K562 (cell line): Measurements from ENCODE around the gene MRPL9. TPM values are rescaled to one million over a fixed set of nuclear protein-coding genes. Genes with fewer than 3 reads are reported as not detected.

Experiments
- CEBPZ ChIP-seq: fragments of 150-350 bp; IDR thresholded peaks from 2 replicates; pipeline ENCODE4 v1.6.1; 2014; ENCODE audit warnings: low read depth, mild to moderate bottlenecking, low read length, borderline replicate concordance
- E2F6 ChIP-seq, 2 experiments: IDR thresholded peaks; 2 replicates each; pipeline ENCODE4 v1.6.1; 2011; ENCODE audit warnings: borderline replicate concordance in 1 of 2, control low read depth in 1 of 2, low read depth in 1 of 2, low read length in 1 of 2, mild to moderate bottlenecking in 1 of 2, mixed read lengths in 1 of 2, moderate library complexity in 1 of 2; ENCODE audit not compliant: insufficient read depth in 1 of 2, insufficient read length in 1 of 2, poor library complexity in 1 of 2, severe bottlenecking in 1 of 2; ENCODE audit errors: extremely low read depth in 1 of 2
- ELK1 ChIP-seq: sonication (generic); formaldehyde crosslinking; IDR thresholded peaks from 2 replicates; pipeline ENCODE4 v1.8.1; 2022; ENCODE audit warnings: missing genetic modification reagents
- ETV5 ChIP-seq: sonication (generic); formaldehyde crosslinking; IDR thresholded peaks from 2 replicates; pipeline ENCODE4 v1.4.0; 2020; ENCODE audit warnings: low read depth, mild to moderate bottlenecking, missing genetic modification reagents
- HMBOX1 ChIP-seq: sonication (generic); IDR thresholded peaks from 2 replicates; pipeline ENCODE4 v1.6.1; 2016
- JUND ChIP-seq, 2 experiments: IDR thresholded peaks; 2 replicates in 1 of 2; 3 replicates in 1 of 2; pipeline ENCODE4 v1.6.1; 2011; ENCODE audit warnings: borderline replicate concordance in 2 of 2, low read depth in 2 of 2, low read length in 2 of 2, improper control_type of control experiment in 1 of 2, missing biosample characterization in 1 of 2, missing genetic modification characterization in 1 of 2, missing genetic modification reagents in 1 of 2
- MAZ ChIP-seq, 2 experiments: fragments of 450-650 bp in 1 of 2; sonication (generic) in 1 of 2; formaldehyde crosslinking; IDR thresholded peaks in 1 of 2; conservative IDR thresholded peaks in 1 of 2; 2 replicates each; pipeline versions ENCODE4 v1.4.0 to v1.5.0; 2020; ENCODE audit warnings: mild to moderate bottlenecking in 1 of 2, missing genetic modification reagents in 1 of 2
- NCOA1 ChIP-seq: fragments of 450-650 bp; IDR thresholded peaks from 2 replicates; pipeline ENCODE4 v1.6.1; 2016; ENCODE audit warnings: low read depth
- PATZ1 ChIP-seq: fragments of 250-450 bp; sonication (Bioruptor Pico); IDR thresholded peaks from 2 replicates; pipeline ENCODE4 v1.5.0; 2020; ENCODE audit warnings: mild to moderate bottlenecking, borderline replicate concordance
- PCBP1 ChIP-seq: fragments of 200-400 bp; formaldehyde crosslinking; IDR thresholded peaks from 2 replicates; pipeline ENCODE4 v1.6.1; 2018; ENCODE audit warnings: mild to moderate bottlenecking, low read depth, low read length; ENCODE audit not compliant: poor library complexity, severe bottlenecking
- PHF8 ChIP-seq: fragments of 200-600 bp; sonication (generic); IDR thresholded peaks from 2 replicates; pipeline ENCODE4 v1.6.1; 2012; ENCODE audit warnings: mixed run types, mild to moderate bottlenecking, inconsistent platforms, low read length, moderate library complexity, borderline replicate concordance
- SREBF2 ChIP-seq: sonication (generic); formaldehyde crosslinking; IDR thresholded peaks from 2 replicates; pipeline ENCODE4 v1.4.0; 2020; ENCODE audit warnings: mild to moderate bottlenecking, missing genetic modification reagents
- STAG1 ChIP-seq: sonication (generic); formaldehyde crosslinking; IDR thresholded peaks from 2 replicates; pipeline ENCODE4 v1.5.0; 2020; ENCODE audit warnings: missing genetic modification reagents, borderline replicate concordance
- ZFPM2 ChIP-seq: fragments of 250-450 bp; sonication (Bioruptor Pico); IDR thresholded peaks from 2 replicates; pipeline ENCODE4 v1.5.1; 2022; ENCODE audit warnings: mild to moderate bottlenecking
- ZKSCAN1 ChIP-seq: fragments of 150-350 bp; IDR thresholded peaks from 2 replicates; pipeline ENCODE4 v1.6.1; 2016; ENCODE audit warnings: low read depth, low read length
- polyA plus RNA-seq, 8 experiments: library from polyadenylated mRNA; depleted of rRNA in 4 of 8; stranded (reverse) in 5 of 8; unstranded in 3 of 8; fragments of >200 nt; fragmentation: Nextera tagmentation in 2 of 8; fragmentation: Illumina TruSeq in 1 of 8; extraction: Ambion mirVana in 2 of 8; extraction: Trizol in 1 of 8; gene quantifications; 2 replicates each; pipeline versions ENCODE4 v1.2.1 to v1.2.3, GENCODE V29; 2011 to 2014; ENCODE audit warnings: inconsistent platforms in 1 of 8, missing spikeins in 1 of 8
- total RNA-seq, 7 experiments: library from RNA; depleted of rRNA in 6 of 7; stranded (reverse); fragments of >200 nt in 6 of 7; fragmentation: Illumina TruSeq in 2 of 7; extraction: Trizol in 2 of 7; gene quantifications; 2 replicates each; pipeline versions ENCODE4 v1.2.1 to v1.2.3, GENCODE V29; 2011 to 2021; ENCODE audit warnings: low replicate concordance in 1 of 7

MRPL9 gene
- total and polyA plus RNA-seq, 9 of the 15 experiments (the other 6 are each of a cell fraction or from before 2014, with no cell fraction given): 38.0 to 162 (median 111) TPM

- no peak for TF ChIP-seq CEBPZ
- 0 out of 2 replicates have a peak, but pooled peaks have one; percentile 43 for TF ChIP-seq JUND (IDR thresholded peaks at IDR 0.05; ENCODE audit: borderline replicate concordance, low read depth, low read length)
- TF ChIP-seq JUND (tag; IDR thresholded peaks at IDR 0.05; ENCODE audit: borderline replicate concordance, low read depth, low read length): no peak; the same call in 2 of the 3 replicates
- TF ChIP-seq PHF8: peak; percentile 88; the same call in 1 of the 2 replicates
- peak; percentile 60 for TF ChIP-seq PCBP1
- TF ChIP-seq HMBOX1: no peak
- peak; percentile 67 for TF ChIP-seq ZKSCAN1
- no peak for TF ChIP-seq ELK1 (CRISPR knock-in tag)
- peak in 1 of 2 experiments; percentile 47 for TF ChIP-seq E2F6 (IDR thresholded peaks at IDR 0.05; ENCODE audit: borderline replicate concordance in 1 of 2, extremely low read depth in 1 of 2, insufficient read depth in 1 of 2, insufficient read length in 1 of 2, low read depth in 1 of 2, low read length in 1 of 2, poor library complexity in 1 of 2, severe bottlenecking in 1 of 2)
- peak; percentile 71 for TF ChIP-seq ETV5 (CRISPR knock-in tag)
- no peak for TF ChIP-seq PATZ1 (CRISPR knock-in tag)
- TF ChIP-seq STAG1 (CRISPR knock-in tag): no peak
- TF ChIP-seq NCOA1: no peak
- no peak for TF ChIP-seq SREBF2 (CRISPR knock-in tag)
- no peak for TF ChIP-seq ZFPM2 (CRISPR knock-in tag)
- peak; percentile 79 to 82 for TF ChIP-seq MAZ (CRISPR knock-in tag; conservative IDR thresholded peaks at IDR 0.05 in 1 of 2, IDR thresholded peaks at IDR 0.05 in 1 of 2)
Observed at GRCh38 chr1:151762941-151763921, at the start of gene MRPL9 (continued).
